SW480 (cell line): ENCODE results near the gene CETN1.

Source experiments
- DNase-seq: peaks from one replicate; pipeline ENCODE4 v3.0.0-alpha.2; 2016; ENCODE audit warnings: low spot score

Gene CETN1

DNA sequence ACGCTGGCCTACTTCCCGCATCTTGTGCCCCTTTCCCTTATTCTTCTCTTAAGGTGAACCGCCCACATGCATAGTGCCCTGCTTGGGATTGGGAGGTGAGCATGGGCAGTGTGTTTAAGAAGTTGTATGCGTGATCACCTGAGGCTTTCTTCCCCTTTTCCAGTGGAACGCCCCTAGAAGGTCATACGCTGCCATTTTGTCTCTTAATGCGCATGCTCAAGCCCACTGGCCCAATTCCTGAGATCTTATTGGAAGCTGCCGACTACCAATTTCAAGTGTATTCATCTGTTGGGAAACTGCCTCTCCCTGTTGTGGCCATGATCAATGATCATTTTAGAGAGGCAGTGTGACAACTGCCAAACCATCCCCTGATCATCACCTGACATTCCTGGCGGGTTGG is 3.3 kb upstream of the CETN1 start:
- no peak for DNase-seq

DNA sequence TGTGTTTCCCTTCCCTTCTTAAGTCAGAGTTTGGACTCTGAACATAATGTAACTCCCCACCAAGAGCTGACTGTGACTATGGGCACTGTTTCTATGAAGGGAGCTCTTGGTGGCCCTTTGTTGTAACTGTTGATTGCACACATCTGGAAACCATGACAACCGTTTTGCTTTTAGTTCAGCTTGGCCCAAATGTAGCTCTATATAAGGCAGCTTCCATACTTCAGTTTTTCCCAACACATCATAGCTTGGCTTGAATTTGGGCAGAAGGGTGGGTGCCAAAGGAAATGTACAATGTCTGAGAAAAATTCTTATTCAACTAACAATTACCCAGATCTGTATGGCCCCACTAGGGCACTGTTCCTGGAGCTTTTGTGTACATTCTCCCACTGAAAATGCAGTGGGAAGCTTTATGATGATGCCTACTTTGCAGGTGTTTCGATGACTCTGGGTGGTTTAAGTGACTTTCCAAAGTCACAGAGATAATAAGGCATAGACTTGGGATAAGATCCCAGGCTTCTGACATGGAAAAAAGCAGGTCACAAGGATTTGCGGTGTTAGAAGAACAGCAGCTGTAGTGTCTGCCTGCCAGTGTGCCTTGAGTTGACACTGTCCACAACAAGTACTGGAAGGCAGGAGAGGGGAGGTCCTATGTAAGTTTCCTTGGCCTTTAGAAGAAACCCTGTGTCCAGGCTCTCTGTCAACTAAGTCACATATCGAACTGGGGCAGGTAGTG is 2.4 kb upstream of the CETN1 start:
- DNase-seq: no peak

DNA sequence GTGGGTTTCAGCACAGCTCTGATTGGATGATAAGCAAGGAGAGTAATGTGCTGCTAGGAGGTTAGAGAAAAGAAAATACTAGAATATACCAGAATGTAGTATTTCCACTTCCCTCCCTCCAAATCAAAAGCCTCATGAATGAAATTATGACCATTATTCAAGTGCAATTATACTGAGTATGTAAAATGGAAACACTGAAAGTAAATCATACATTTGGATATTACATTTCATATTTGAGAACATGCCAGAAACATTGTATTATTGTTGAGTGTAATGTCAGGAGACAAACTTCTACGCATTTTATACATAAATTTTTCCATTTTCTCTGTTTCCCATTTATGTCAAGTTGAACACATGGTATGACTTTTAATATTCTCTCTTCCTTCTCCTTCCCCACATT is 942 bp upstream of the CETN1 start:
- DNase-seq: no peak

DNA sequence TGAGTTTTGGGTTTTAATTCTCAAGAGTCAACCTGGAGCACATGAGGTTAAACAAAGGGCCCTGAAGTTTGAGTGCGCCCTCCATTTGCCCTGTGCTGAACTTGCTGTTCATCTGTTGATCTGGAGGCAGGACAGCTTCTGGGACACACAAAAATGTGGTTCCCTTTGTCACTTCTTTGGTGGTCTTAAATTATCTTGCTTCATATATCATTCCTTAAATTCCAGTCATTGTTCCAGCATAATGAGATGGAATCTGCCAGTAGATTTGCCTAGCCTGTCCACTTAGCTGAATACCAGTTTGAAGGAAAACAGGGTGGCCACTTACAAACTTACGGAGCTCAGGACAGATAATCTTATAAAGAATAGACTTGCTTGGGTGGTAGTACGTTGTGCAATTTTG is 916 bp downstream of the CETN1 start:
- no peak for DNase-seq

DNA sequence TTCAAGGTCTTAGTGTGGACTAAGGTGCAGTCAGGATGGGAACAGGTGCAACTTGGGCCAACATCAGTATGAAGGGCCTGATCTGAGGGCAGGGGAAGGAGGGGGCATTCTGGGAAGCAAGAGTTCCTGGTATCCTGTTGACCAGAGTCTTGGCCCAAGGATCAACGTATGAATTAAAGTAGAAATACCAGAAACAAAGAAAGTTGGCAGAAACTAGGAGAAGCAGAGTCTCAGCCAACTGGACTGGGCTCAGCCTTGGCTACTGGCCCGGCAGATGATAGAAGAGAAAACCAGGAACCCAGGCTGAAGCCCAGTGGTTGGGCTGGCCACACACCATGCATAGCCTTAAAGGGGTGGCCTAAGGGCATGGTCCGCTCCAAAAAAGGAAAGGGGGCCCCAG is 2.3 kb downstream of the CETN1 start:
- no peak for DNase-seq

DNA sequence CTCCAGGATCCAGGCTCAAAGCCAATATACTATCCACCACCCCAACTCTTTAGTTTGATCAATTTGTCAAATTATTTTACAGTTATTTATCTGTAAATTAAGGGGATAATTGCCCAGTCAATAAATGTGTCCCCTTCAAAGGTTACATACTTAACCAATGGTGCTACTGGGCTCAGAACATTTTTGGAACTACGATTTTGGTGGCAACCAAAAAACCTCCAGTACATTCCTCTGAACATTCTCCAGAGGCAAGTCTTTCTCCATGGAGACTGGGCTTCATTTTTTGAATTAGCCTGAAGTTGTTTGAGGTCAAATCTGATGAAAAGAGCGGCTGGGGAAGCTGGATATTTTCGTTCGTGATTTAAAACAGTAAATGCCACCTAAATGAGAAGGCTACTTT is 14.9 kb downstream of the CETN1 start:
- DNase-seq: no peak

DNA sequence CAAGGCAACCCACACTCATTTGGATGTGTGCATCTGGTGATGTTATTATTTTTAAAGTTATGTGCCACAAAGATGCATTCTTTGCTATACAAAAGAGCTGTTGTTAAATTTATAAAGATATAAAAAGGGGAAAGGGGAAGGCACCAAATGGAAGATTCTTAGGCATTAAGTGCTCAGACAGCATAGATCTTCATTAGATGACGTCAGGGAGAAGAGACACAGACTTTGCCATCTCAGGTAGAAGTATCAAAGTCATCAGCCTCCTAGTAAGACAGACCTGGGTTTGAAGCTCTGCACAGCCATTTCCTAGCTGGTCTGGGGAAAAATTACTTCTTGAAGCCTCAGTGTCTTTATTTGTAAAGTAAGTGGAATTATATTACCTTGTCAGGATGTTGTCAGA is 15.4 kb downstream of the CETN1 start:
- no peak for DNase-seq

DNA sequence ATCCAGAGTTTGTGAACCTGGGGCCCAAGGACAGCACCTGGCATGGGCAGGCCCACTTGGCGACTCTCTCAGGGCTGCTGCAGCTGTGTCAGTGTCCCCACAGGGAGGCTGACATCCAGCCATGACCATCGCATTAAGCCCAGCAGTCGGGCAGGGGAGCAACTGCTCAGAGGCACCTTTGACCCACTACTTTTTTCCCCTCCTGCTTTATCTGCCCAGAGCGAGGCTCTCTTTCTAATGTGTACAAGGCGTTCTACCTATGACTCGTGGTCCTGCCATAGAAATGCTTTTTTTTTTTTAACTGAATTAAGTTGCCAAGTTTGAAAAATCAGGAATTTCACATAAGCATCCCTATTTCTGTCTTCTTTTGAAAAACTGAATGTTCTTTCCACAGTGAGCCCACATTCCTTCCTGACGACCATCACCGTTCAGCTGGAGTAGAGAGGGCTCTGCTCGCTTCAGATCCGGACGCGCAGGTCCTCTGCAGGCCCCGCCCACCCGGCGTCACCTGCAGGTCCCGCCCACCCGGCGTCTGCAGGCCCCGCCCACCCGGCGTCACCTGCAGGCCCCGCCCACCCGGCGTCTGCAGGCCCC is 16.2 kb downstream of the CETN1 start:
- peak; percentile 60 for DNase-seq

DNA sequence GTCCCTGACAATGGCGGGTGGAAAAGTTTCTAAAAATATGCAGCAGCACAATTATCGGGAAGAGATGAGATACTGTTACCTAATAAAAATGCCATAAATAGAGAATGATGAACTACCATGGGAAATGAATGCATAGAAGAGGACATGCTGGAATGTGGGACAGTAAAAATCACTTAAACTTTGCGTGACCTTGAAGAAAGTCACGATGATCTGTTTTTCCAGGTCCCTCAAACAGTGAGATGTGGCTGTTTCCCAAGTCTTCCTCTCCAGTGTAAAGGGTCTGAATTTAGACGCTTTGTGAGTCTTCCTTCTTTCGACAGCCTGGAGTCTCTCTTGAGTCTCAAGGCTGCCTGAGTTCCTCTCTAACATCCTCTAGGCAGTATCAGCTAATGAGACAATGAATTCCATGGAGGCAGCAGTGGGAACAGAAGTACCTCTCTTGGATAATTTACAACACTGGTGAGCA is 18.0 kb downstream of the CETN1 start:
- no peak for DNase-seq

DNA sequence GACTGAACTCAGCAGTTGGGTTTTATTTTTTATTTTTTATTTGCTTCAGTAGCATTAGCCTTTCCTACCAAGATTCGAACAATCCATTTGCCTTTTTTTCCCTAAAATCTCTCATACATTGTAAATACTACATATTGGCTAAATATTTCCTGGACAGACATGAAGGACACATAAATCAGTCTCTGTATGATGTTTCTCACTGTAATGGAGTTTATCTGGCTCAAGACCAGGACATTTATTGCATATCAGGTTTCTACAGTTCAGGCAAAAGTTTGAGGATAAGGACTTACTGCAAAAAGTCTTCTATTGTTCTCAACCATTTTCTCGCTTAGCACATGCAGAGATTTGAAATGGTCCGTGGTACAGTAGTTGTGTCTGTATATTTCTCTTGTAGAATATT is 19.9 kb downstream of the CETN1 start:
- DNase-seq: no peak

DNA sequence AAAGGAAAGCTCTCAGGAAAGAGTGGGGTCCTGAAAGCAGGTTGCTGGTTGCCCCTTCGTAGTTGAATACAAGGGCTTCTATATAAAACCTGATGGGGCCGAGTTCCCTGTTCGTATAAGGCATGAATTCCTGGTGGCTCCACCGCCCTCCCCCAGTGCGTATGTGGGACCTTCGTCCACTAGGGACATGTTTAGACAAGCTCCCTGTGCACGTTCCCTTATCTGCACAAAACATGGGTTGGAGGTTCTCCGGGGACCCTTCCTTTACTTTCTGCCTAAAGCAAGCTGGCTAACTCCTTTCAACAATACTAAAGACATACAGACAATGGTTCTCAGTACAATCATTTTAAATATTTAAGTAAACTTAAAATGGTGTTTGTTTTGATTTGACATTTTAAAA is 24.6 kb downstream of the CETN1 start:
- no peak for DNase-seq

DNA sequence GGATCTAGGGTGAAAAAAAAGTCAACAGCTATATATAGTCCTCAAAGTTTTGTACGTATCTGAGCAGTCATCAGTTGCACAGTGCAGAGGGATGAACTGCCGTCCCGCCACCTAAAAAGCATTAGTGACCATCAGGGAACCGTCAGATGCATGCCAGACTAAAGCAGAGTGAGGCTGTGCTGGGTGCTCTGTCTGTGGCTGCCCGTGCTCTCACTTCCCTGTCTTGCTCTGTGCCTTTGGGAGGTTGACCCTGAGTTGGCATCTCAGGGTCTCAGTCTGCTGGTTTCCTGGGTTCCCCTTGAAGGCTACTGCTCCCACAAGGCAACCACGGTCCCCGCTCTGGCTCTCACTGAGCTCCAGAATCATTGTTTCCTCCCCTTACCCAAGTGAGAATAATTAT is 27.8 kb downstream of the CETN1 start:
- no peak for DNase-seq

DNA sequence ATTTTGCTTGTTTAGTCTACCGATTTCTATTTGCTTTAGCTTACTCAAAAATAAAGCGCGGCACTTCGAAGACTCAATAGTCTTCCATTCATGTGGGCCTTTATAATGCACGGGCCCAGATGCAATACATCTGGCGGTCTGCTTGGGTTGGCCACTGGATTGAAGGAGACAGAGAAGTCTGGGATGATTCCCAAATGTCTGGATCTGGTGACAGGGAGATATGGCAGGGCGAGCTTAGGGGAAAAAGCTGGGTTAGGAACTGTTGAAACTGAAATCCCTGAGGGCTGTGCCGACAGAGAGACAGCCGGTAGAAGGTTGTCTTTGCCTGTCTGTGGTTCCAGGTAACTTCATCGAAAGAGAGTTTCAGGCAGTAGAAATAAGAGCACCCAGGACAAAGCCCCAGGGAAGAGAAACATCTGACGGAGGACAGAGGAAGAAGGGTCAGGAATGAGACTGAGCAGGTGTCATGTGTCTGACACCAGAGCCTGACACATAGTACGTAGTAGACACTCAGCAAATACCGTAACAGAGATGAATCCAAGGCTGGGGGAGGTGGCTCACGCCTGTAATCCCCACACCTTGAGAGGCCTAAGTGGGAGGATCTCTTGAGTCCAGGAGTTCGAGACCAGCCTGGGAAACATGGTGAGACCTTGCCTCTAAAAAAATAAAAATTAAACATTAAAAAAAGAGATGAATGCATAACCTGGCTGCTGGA is 30.2 kb downstream of the CETN1 start:
- no peak for DNase-seq

DNA sequence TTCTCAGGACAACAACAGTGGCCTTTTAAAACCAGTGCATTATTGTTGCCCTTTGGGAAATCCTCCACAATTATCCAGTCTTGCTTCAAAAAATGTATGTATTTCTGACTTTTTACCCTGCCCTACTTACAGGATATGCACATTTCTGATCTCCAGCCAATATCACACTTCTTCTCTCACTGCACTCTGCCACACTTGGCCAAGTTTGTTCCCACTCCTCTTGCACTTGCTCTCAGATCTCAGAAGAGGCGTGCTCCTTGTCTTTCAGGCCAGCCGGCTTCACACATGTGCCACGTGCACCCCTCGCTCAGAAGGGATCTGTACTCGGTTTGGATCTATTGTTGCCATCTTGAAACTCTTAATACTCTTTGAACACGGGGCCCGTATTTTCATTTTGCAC is 32.0 kb downstream of the CETN1 start:
- DNase-seq: no peak

DNA sequence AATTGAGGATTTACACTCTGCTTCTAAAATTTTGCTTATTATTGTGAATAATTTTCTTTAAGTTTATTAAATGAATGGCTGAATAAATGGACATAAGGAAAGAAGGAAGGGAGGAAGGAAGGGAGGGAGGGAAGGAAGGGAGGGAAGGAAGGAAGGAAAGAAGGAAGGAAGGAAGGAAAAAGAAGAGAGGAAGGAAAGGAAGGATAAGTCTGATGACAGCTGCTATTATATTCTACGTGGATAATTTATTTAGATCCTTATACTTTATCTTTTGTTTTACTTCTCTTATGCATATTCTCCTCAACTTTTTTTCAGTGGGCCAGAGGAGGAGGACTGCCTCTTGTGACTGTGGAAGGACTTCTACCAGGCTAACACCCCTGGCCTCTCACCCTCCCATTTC is 34.0 kb downstream of the CETN1 start:
- DNase-seq: no peak

DNA sequence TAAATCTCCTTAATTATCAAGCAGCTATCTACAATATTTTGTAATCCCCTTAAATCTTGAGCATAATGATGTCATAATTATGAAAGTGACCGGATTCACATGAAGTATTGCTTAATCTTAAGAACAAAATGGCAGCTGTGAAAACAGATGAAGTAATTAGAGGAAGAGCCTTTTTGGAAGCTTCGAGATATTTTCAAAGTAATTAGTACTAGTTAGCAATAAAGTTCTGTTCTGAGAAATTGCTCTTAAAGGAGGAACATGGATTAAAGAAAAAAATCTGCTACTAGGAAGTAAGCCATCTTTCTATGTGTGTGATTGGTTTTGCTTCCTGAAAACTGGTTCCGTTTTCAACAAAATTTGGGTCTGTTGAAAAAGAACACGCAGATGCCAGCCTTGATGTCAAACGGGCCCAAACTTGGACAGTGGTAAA is 34.9 kb downstream of the CETN1 start:
- no peak for DNase-seq

DNA sequence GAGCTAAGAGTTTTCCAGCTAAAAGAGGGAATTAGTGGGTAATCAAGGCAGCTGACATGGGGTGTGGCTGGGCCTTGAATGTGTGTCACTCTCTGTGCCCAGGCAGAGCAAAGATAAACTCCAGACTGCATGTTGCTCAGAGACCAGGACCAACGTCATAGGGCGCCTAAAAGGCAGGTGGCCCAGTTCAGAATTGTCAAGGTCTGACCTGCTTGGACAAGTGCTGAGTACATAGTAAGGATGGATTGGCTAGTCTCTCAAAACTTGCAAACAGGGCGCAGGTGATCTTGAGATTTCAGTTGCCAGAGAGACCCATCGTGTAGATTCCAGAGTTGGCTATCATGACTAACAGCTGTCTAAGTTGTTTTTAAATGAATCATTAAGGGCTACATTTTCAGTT is 35.6 kb downstream of the CETN1 start:
- DNase-seq: no peak

DNA sequence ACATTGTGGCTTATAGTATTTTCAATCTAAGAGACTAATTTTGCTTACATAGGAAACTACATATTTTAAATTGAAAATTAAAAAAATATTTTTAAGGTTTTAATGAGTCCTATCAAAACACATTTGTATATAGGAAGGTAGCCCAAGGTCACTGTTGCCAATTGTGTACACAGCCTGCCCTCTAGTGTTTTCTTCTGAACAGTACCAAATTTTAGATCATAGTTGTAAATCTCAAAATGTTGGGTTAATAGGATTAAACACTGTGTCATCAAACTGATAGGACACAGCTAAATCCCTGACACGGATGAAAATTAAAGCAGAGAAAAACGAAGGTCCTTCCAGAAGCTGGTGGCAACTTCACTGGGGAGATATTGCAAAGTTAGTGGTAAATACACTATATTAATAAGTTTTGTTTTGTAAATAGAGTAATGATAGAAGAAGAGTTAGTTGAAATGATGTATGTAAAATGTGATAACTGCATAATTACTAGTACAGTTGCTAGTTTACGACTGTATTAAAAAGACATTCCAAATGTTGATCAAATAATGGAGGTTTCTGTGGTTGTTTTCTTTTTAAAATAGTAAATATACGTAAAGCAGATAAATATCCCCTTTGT is 36.3 kb downstream of the CETN1 start:
- DNase-seq: peak; percentile 60

DNA sequence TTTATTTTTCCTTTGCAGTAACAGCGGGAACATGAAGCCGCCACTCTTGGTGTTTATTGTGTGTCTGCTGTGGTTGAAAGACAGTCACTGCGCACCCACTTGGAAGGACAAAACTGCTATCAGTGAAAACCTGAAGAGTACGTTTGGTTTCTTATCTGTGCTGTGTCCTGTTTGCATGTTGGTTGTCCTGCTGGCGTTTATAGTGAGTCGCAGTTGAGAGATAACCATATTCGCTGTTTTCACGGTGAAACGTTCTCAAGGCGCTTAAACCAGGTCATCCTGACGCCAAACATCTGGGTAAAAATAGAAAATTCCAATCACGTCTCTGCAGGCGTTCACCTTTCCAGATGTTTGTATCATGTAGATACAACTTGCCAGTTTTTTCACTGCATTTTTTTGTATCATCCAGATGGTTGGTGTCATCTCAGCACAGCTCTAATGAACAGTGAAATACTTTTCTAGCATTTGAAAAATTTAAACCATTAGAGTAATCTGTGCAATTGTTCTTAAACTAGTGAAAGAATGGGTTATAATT is 37.9 kb downstream of the CETN1 start:
- DNase-seq: no peak

DNA sequence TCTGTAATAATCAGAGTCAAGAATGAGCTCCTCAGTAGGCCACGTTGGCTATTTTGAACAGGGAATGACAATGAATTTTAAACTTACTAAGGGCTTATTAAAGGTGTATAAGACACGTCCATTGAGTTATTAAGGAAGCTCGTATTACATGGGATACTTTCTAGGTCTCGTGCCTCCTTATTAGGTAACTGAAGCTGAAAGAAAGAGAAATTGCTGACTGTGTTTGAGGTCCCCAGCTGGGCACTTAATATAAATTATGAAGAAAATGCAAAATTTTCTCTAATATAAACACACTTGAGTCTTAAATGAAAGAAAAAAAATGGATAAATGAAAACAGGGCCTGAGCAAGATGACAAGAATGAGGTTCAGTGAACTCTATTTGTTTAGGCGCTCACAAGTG is 38.4 kb downstream of the CETN1 start:
- DNase-seq: no peak

DNA sequence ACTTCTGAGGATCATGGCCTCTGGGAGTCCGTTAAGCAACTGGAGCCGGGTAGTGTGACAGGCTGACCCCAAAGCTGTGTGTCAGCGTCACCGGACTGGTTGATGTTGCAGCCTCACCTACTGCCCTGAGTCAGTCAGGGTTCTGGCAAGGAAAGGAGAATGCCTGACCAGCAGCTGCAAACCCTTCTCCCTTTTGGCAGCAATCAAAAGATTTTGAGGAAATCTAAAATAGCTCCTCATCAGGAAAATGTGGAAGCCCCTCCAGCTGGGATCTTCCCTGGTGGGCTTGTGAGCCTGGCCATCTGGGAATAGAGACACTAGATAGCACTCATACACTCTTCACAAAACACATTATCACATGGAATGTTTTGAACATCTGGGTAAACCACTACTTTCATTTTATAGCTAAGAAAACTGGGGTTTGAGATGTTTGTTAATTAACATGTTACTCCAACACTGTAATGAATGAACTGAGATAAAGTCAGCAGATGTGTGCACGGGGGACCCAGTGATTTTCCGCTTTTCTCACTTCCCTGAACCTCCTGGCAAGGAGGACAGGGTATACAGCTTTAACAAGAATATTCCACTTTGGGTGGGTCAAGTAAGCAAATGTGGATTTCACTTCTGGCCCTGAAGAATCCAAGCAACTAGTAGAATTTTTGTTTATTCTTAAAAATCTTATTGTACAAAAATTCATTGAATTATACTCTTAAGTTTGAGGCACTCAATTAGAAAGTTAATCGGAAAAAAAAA is 41.3 kb downstream of the CETN1 start:
- no peak for DNase-seq

DNA sequence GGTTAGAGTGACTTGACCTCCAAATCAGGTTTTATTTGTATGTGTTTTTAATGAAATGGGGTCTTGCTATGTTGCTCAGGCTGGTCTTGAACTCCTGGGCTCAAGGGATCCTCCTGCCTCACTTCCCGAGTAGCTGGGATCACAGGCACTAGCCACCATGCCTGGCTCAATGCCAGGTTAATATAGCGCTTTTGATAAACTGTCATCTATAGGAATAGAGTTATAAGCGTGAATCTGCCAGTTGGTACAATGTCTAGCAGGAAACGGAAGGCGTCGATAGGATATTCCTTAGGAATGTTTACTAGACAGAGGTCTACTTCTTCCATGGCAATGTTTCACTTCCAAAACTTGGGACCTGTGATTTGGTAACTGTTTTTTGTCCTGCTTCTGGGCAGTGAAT is 42.1 kb downstream of the CETN1 start:
- no peak for DNase-seq
